Non-pigmented ciliary epithelial cell (primary cell): ENCODE measurements around the gene GRK3.

Experiments used
- DNase-seq: peaks from one replicate; pipeline ENCODE4 v3.0.0-alpha.2; 2010; ENCODE audit warnings: low read depth

Gene GRK3

GRCh38 chr22:25760294-25760693 lies 195.8 kb downstream of the GRK3 start:
- DNase-seq: no peak

GRCh38 chr22:25760848-25761595 lies 196.5 kb downstream of the GRK3 start:
- no peak for DNase-seq

GRCh38 chr22:25762147-25762546 lies 197.7 kb downstream of the GRK3 start:
- DNase-seq: no peak

DNA sequence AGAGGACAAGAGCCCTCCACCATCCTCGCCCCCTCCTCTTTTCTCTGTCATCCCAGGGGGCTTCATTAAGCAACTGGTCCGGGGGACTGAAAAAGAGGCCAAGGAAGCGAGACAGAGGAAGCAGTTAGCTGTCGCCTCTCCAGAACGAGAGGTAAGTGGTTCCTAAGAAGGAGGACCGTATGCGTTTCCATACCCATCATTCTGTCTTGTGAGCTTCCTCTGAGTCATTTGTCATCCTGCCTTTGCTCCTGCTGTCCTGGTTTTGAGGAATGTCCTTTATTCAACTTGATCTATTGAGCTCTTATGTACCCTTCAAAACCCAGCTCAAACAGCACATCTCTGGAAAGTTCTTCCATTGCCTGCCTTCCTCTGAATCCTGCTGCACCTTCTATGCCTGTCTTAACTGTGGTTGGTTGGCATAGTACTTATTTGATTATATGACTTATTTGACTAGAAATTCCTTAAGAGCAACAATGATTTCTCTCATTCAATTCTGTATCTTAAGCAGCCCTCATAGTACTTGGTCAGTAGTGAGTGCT lies 198.8 kb downstream of the GRK3 start:
- DNase-seq: no peak

DNA sequence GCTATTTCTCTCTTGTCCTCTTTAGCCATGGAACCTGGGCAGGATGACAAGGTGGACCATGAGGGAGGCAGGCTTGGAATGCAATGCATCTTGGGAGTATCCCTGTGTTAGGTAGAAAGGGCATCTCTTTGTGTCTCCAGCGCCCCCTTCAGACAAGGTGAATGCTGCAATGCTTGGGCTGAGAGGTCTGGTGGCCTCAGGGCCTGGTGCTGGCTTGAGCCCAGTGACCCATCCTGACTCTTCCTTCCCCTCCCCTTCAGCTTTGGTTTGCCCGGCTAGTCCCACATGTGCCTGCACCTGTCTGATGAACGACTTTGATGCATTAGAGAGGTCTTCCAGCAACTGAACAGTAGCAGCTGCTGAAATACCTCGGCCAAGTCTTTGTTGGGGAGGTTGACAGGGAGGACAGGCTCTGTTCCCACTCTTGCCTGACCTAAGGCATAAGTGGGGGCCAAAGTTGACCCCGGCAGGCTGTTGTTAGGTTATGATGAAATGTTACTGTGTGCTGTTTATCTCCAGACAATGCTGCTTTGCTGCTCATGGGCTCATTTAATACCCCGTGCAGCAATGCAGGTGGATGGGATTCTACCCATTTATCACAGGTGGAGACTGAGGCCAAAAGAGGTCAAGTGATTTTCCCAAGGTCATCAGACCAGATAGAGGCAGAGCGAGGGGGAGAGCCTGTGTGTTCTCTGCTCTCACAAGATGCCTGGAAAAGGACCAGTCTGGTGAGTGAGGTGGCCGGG lies 200.0 kb downstream of the GRK3 start:
- DNase-seq: no peak

DNA sequence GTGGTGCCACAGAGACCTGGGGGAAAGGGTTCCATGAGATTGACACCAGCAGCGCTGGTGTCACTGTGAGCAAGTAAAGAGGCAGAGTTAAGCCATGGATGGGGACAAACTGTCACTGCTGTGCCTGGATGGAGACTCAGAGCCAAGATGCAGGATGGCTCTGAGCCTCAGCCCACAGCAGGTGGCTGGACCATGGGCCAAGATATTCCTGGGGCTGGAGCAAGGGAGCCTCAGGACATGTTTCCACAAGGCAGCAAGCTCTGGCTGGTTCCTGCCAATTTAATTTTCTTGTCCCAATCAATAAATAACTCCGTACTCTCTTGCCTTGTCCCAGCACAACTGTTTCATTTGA lies 200.5 kb downstream of the GRK3 start:
- no peak for DNase-seq

DNA sequence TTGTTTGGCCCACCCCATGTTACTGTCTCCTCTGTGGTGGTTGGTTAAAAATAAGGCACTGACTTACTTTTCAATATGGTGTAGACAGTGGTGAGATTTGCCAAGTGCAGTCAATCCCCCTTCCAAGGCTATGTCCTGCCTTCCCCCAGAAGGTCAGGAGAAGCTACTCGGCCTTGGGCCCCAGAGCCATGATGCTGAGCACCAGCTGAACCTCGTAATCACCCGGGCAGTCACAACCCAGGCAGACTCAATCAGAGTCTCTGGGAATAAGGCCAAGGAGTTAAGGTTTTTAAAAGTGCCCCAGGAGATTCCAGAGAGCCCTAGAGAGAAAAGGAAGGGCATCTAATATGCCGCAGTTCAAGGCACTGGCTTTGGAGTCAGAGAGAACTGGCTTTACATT lies 201.3 kb downstream of the GRK3 start:
- DNase-seq: no peak

DNA sequence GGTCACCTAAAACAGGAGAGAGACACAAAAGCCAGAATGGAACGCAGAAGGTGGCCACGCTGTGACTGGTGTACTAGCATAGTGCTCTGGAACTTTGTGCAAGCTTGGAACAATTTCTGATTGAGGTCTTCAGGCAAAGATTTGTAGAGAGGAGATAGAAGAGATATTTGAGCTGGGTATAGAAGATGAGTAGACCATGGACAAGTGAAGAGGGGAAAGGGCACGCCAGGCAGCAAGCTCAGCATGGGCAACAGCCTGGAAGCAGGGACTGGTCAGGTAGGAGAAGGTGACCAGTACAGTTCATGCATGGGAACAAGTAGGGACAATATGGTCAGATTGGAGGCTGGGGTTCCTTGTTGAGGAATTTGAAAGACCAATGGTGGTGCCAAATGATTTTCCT lies 201.9 kb downstream of the GRK3 start:
- no peak for DNase-seq

GRCh38 chr22:25770333-25770732 lies 205.9 kb downstream of the GRK3 start:
- no peak for DNase-seq

- no peak for DNase-seq
Measured at GRCh38 chr22:25772288-25772687, 207.8 kb downstream of the GRK3 start.

DNA sequence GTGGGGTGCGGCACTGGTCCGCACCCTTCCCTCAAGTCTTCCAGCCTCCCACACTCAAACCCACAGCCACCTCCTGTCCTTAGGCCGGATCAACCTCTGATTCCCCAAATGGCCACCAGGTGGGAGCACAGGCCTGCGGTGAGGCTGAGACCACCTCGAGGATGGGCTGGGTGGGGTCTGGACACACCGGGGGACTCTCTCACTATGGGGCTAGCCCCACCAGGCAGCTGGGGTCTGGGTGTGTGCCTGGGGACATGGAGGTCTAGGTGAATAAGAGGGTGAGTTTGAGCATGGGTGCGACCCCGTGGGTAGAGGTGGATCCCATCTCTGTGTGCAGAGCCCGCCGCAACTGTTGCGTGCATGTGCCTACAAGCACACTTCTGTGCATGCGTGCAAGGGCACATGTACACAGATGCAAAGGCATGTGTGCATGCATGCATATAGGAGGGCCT lies 210.1 kb downstream of the GRK3 start:
- no peak for DNase-seq

- DNase-seq: no peak
Measured at GRCh38 chr22:25775531-25775930, 211.1 kb downstream of the GRK3 start.

DNA sequence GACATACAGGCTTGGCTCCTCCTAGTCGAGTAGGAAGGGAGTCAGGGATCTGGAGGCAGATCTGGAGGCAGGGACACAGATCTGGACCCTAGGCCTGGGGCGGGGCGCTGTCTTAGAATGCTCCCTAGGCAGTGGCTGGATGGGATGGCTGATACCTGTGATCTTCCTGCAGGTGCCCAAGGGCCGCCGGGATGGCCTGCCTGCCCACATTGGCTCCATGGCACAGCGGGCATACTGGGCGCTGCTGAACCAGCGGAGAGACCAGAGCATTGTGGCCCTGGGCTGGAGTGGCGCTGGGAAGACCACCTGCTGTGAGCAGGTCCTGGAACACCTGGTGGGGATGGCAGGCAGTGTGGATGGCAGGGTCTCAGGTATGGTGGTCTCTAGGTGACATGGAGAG lies 212.9 kb downstream of the GRK3 start:
- no peak for DNase-seq

DNA sequence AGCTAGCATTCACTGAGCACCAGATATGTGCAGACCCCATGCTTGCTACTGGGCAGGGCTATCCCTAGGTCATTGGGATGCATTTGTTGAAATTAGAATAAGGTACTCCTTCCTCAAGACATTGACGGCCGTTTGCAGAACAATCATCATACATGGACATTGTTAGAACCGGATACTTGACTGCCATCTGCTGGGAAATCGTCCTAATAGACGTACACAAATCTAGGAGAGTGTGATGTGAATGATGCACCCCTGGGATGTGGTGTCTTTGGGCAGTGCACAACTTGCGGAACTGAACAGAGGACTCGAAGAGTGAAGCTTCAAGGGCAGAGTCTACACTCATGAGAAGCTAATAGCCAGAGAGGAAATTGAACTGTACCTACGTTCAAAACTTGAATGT lies 213.4 kb downstream of the GRK3 start:
- no peak for DNase-seq
